Measurements from ENCODE around the gene VEZT.
A peak's percentile ranks its signal among the peaks of the same experiment; 100 is the strongest.

DNA sequence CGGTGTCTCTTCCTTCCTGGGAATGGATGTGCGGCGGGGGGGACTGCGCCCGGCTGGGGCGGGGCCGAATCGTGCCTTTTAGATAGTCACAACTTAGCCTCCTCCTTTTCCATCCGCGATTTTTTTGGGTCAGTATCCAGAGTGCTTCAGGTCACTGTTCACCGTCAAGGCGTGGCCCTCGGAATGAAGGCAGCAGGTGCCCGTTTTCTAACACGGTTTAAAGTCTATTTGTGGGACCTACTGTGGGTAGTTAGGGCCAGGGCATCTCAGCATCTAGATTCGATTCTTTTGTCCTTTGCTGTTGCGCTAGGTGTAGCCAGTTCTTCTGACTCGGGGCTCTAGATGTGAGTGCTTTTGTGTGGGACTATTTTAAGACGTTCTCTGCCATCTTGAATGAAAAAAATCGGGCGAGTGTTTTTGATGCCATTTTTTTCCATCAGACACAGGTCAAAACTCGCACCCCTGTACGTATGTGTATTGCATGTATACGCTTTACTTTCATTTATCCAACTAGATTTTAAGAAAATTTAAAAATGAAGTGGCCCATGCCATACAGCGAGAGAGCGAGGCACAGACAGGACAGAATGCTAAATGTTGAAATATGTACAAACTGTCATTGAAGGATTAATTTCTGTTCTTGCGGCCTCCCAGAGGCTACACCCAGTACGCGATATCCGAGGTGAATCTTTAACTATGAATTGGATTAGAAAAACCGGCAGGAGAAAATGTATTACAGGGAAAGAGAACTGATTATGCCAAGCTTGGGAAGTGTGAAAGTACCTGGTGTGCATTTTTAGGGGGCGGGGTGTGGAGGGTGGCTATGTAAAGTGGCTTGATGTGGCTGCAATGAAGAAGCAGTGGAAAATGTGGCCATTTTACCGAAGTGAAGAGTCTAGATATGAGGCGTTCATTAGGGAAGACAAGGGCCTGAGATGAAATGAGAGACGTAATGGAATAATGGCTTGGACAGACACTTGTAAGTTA is 835 bp downstream of the VEZT start:
- TF ChIP-seq, protein P1, sequence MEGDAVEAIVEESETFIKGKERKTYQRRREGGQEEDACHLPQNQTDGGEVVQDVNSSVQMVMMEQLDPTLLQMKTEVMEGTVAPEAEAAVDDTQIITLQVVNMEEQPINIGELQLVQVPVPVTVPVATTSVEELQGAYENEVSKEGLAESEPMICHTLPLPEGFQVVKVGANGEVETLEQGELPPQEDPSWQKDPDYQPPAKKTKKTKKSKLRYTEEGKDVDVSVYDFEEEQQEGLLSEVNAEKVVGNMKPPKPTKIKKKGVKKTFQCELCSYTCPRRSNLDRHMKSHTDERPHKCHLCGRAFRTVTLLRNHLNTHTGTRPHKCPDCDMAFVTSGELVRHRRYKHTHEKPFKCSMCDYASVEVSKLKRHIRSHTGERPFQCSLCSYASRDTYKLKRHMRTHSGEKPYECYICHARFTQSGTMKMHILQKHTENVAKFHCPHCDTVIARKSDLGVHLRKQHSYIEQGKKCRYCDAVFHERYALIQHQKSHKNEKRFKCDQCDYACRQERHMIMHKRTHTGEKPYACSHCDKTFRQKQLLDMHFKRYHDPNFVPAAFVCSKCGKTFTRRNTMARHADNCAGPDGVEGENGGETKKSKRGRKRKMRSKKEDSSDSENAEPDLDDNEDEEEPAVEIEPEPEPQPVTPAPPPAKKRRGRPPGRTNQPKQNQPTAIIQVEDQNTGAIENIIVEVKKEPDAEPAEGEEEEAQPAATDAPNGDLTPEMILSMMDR (IDR thresholded peaks at IDR 0.05) = no peak
- peak in 1 of 2 donors; percentile 10 for TF ChIP-seq POLR2A (IDR thresholded peaks at IDR 0.05)

All from thyroid gland (tissue), 4 donors.